Measurements from ENCODE around the gene UMPS. TPM values are rescaled to one million over a fixed set of nuclear protein-coding genes. Genes with fewer than 3 reads are reported as not detected.

UMPS gene
- total RNA-seq, 4 donors from 2014 or later = 20.6 to 30.1 (median 24.8) TPM

- Histone ChIP-seq H3K27ac (no peak overlapping the region), H3K36me3 (peaks cover 5% of the 10 kb centered on the region), H3K9me3 (no peaks in the 10 kb centered on the region), H3K4me3 (no peak overlapping the region), H3K27me3 (no peaks in the 10 kb centered on the region), H3K4me1 (peaks cover 52% of the 10 kb centered on the region)
- 100% methylated on average over 3 of the region's 5 CpGs for WGBS
- no peak for DNase-seq (ENCODE audit: low spot score in 2 of 2)
- no peak for TF ChIP-seq CTCF (IDR thresholded peaks at IDR 0.05)
- no peak for TF ChIP-seq POLR2A (IDR thresholded peaks at IDR 0.05)
- no peak for TF ChIP-seq POLR2AphosphoS5 (IDR thresholded peaks at IDR 0.05)
- no peak for TF ChIP-seq EP300 (IDR thresholded peaks at IDR 0.05)
Measured at GRCh38 chr3:124776856-124777255, 46.6 kb downstream of the UMPS start.

GRCh38 chr3:124777762-124778470 lies 47.7 kb downstream of the UMPS start:
- Histone ChIP-seq H3K27me3 (no peaks in the 10 kb centered on the region), H3K4me1 (peaks cover 53% of the 10 kb centered on the region), H3K9me3 (no peaks in the 10 kb centered on the region), H3K4me3 (no peak overlapping the region), H3K27ac (no peak overlapping the region), H3K36me3 (peaks cover 5% of the 10 kb centered on the region)
- WGBS = 90% methylated on average over 5 of the region's 5 CpGs
- DNase-seq (ENCODE audit: low spot score in 2 of 2) = no peak
- TF ChIP-seq CTCF (IDR thresholded peaks at IDR 0.05) = no peak
- TF ChIP-seq EP300 (IDR thresholded peaks at IDR 0.05) = no peak
- no peak for TF ChIP-seq POLR2AphosphoS5 (IDR thresholded peaks at IDR 0.05)
- TF ChIP-seq POLR2A (IDR thresholded peaks at IDR 0.05) = no peak

- no peaks in the 10 kb centered on the region for H3K9me3 ChIP-seq
- peak overlapping the region; percentile 79 for H3K27ac ChIP-seq
- no peak overlapping the region for H3K4me3 ChIP-seq
- TF ChIP-seq EP300 (IDR thresholded peaks at IDR 0.05) = no peak
- TF ChIP-seq CTCF (IDR thresholded peaks at IDR 0.05) = no peak
- TF ChIP-seq POLR2A (IDR thresholded peaks at IDR 0.05) = no peak
- H3K4me1 ChIP-seq = peaks cover 56% of the 10 kb centered on the region
- H3K36me3 ChIP-seq = peaks cover 5% of the 10 kb centered on the region
- no peaks in the 10 kb centered on the region for H3K27me3 ChIP-seq
- 87% methylated on average over 7 of the region's 7 CpGs for WGBS
- no peak for DNase-seq (ENCODE audit: low spot score in 2 of 2)
Measured at GRCh38 chr3:124779116-124779515, 48.9 kb downstream of the UMPS start.

- no peaks in the 10 kb centered on the region for H3K27me3 ChIP-seq
- H3K4me1 ChIP-seq = peaks cover 57% of the 10 kb centered on the region
- no peak overlapping the region for H3K4me3 ChIP-seq
- H3K9me3 ChIP-seq = no peaks in the 10 kb centered on the region
- TF ChIP-seq POLR2AphosphoS5 (IDR thresholded peaks at IDR 0.05) (no peak), CTCF (IDR thresholded peaks at IDR 0.05) (no peak), POLR2A (IDR thresholded peaks at IDR 0.05) (no peak), EP300 (IDR thresholded peaks at IDR 0.05) (no peak)
- peaks cover 5% of the 10 kb centered on the region for H3K36me3 ChIP-seq
- H3K27ac ChIP-seq = peak overlapping the region; percentile 79
- DNase-seq (ENCODE audit: low spot score in 2 of 2) = no peak
- WGBS = 83% methylated on average over 1 of the region's 9 CpGs
Measured at GRCh38 chr3:124779751-124780191, 49.5 kb downstream of the UMPS start.

- no peaks in the 10 kb centered on the region for H3K9me3 ChIP-seq
- H3K36me3 ChIP-seq = peaks cover 5% of the 10 kb centered on the region
- H3K4me3 ChIP-seq = no peak overlapping the region
- TF ChIP-seq POLR2A (IDR thresholded peaks at IDR 0.05) = no peak
- peak in 2 of 3 donors; percentile 28 to 45 for TF ChIP-seq POLR2AphosphoS5 (IDR thresholded peaks at IDR 0.05)
- H3K27me3 ChIP-seq = no peaks in the 10 kb centered on the region
- DNase-seq (ENCODE audit: low spot score in 2 of 2) = peak; percentile 87 to 88
- peaks cover 56% of the 10 kb centered on the region for H3K4me1 ChIP-seq
- WGBS = 8% methylated on average over 7 of the region's 8 CpGs
- H3K27ac ChIP-seq = peak overlapping the region; percentile 79
Measured at GRCh38 chr3:124780356-124780755, 50.1 kb downstream of the UMPS start.

Measured in suprapubic skin (tissue), 4 donors.